Effector memory CD8-positive, alpha-beta T cell (primary cell): ENCODE data around the gene FBXO17.
"Not testable (repeated sequence)": the region's sequence is repeated elsewhere in the genome, so short reads cannot be mapped to it uniquely, and the experiment has no call there.

ENCODE experiments used
- ATAC-seq: fragments of 150-1000 bp; cut with Tn5 transposase; replicated peaks from 2 replicates; pipeline ENCODE4 v1.10.0; 2021; ENCODE audit warnings: mild to moderate bottlenecking, moderate library complexity
- DNase-seq, 3 experiments: peaks; one replicate each; pipeline ENCODE4 v3.0.0; 2021
- H3K27ac Mint-ChIP-seq, 2 donors: one replicate each; pipeline ENCODE4 v1.8.0; 2022; ENCODE audit warnings: mild to moderate bottlenecking in 2 of 2, mixed read lengths in 2 of 2, moderate library complexity in 2 of 2
- H3K27me3 Mint-ChIP-seq, 2 donors: one replicate each; pipeline ENCODE4 v1.8.0; 2022; ENCODE audit warnings: mixed read lengths in 2 of 2
- H3K36me3 Mint-ChIP-seq: one replicate; pipeline ENCODE4 v1.8.0; 2022; ENCODE audit warnings: mild to moderate bottlenecking, moderate library complexity, mixed read lengths; ENCODE audit not compliant: insufficient read depth
- H3K4me1 Mint-ChIP-seq, 2 donors: one replicate each; pipeline ENCODE4 v1.8.0; 2022; ENCODE audit warnings: low read depth in 2 of 2, mixed read lengths in 2 of 2
- H3K4me3 Mint-ChIP-seq, 2 donors: one replicate each; pipeline ENCODE4 v1.8.0; 2022; ENCODE audit warnings: mild to moderate bottlenecking in 2 of 2, mixed read lengths in 2 of 2, moderate library complexity in 2 of 2
- H3K9me3 Mint-ChIP-seq, 2 donors: one replicate each; pipeline ENCODE4 v1.8.0; 2022; ENCODE audit warnings: mixed read lengths in 2 of 2

The FBXO17 gene

DNA sequence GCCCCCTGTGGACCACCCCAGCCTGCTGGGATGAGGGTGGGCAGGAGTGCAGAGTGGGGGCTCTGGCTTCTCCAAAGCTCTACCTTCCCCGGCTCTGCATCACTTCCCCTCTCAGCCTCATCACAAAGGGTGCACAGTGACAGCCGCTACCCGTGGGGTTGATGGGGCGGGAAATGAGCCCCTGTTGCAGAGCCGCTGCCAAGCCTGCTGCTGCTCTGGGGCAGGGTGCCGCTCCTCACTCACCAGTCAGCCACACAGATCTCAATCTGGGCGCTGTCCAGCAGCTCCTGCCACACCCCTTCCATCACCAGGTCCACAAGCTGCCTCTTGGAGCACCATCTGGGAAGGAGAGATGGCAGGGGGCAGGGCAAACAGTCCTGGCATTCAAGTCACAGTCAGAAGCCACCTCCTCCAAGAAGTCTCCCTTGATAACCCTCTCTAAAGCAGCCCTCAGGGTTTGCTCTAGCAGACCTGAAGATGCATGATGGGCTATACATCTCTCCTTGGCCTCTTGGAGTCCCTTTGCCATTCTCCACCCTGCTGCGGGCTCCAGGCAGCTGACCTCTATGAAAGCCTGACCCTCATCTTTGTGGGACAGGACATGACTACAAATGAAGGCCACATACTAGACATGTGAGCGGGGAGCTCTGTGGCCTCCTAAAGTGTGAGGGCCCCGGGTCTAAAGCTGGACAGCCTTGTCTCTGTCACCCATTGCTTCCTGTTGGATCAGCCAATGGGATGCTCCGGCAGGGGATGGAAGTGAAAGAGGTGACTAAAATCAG, 29.1 kb downstream of the FBXO17 start:
- Mint-ChIP-seq H3K27me3 (peaks cover 0 to 8% of the 10 kb centered on the region in 2 donors), H3K9me3 (no peaks in the 10 kb centered on the region), H3K27ac (no peak overlapping the region), H3K36me3 (peaks cover 3% of the 10 kb centered on the region), H3K4me3 (no peak overlapping the region), H3K4me1 (peaks cover 5 to 16% of the 10 kb centered on the region in 2 donors)
- ATAC-seq (no peak), DNase-seq (no peak)

DNA sequence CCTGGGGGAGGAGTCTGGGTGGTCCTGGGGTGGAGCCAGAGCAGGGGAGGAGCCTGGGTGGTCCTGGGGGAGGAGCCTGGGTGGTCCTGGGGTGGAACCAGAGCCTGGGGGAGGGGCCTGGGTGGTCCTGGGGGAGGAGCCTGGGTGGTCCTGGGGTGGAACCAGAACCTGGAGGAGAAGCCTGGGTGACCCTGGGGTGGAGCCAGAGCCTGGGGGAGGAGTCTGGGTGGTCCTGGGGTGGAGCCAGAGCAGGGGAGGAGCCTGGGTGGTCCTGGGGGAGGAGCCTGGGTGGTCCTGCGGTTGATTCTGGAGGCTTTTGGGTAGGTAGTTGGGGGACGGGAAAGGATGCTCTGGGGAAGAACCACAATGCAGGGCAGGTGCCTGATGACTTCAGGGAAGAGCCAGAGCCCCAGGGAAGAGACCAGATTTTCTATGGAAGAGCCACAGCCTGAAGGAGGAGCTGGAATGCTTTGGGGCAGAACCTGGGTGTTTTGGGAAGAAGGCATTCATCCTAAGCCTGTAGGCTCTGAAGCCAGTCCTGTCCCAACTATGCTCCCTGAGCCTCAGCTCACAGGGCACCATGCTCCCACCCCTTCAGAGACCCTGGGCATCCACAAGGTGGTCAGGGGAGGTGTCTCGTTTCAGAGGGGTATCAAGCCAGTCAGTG, 29.8 kb downstream of the FBXO17 start:
- Mint-ChIP-seq H3K27me3 (peaks cover 0 to 8% of the 10 kb centered on the region in 2 donors), H3K9me3 (no peaks in the 10 kb centered on the region), H3K27ac (no peak overlapping the region), H3K4me3 (no peak overlapping the region), H3K4me1 (peaks cover 5 to 20% of the 10 kb centered on the region in 2 donors), H3K36me3 (peaks cover 3% of the 10 kb centered on the region)
- DNase-seq (no peak), ATAC-seq (no peak)

DNA sequence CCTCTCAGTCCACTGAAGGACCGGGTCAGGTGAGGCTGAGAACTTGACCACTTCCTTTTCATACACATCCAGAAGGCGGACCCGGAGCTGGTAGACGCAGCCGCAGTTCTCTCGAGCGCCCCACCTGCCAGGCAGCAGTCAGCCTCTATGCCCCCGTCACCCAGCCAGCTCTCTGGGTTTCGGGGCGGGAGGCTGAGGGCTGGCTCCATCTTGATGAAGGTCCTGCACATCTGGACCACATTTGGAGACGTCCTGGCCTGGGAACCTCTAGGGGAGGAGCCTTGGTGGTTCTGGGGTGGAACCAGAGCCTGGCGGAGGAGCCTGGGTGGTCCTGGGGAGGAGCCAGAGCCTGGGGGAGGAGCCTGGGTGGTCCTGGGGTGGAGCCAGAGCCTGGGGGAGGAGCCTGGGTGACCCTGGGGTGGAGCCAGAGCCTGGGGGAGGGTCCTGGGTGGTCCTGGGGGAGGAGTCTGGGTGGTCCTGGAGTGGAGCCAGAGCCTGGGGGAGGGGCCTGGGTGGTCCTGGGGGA, 30.5 kb downstream of the FBXO17 start:
- Mint-ChIP-seq H3K36me3 (peaks cover 3% of the 10 kb centered on the region), H3K4me3 (no peak overlapping the region), H3K27me3 (peaks cover 0 to 8% of the 10 kb centered on the region in 2 donors)

GRCh38 chr19:38942471-38943181, 32.9 kb downstream of the FBXO17 start:
- Mint-ChIP-seq H3K27me3 (peaks cover 0 to 8% of the 10 kb centered on the region in 2 donors), H3K36me3 (peaks cover 3% of the 10 kb centered on the region), H3K4me1 (peaks cover 0 to 12% of the 10 kb centered on the region in 2 donors), H3K4me3 (no peak overlapping the region), H3K9me3 (no peaks in the 10 kb centered on the region), H3K27ac (no peak overlapping the region)
- ATAC-seq, result no peak
- DNase-seq, result no peak

More for the DNA sequence above, 30.5 kb downstream of the FBXO17 start:
- Mint-ChIP-seq H3K9me3 (no peaks in the 10 kb centered on the region), H3K27ac (no peak overlapping the region), H3K4me1 (peaks cover 5 to 17% of the 10 kb centered on the region in 2 donors)
- DNase-seq (no peak), ATAC-seq (no peak)

GRCh38 chr19:38941979-38942378, 33.6 kb downstream of the FBXO17 start:
- H3K27me3 Mint-ChIP-seq, result peaks cover 0 to 8% of the 10 kb centered on the region in 2 donors
- ATAC-seq, result no peak
- H3K4me1 Mint-ChIP-seq, result peaks cover 0 to 12% of the 10 kb centered on the region in 2 donors

GRCh38 chr19:38941466-38941865, 34.1 kb downstream of the FBXO17 start:
- DNase-seq, H3K9me3 Mint-ChIP-seq, H3K4me3 Mint-ChIP-seq, ATAC-seq, H3K36me3 Mint-ChIP-seq, H3K27me3 Mint-ChIP-seq: not testable (repeated sequence)
- H3K4me1 Mint-ChIP-seq, result peaks cover 0 to 12% of the 10 kb centered on the region in 2 donors
- peak overlapping the region in 1 of 2 donors; percentile 42 for H3K27ac Mint-ChIP-seq

More at GRCh38 chr19:38941979-38942378, 33.6 kb downstream of the FBXO17 start:
- Mint-ChIP-seq H3K9me3 (no peaks in the 10 kb centered on the region), H3K27ac (no peak overlapping the region), H3K36me3 (peaks cover 3% of the 10 kb centered on the region), H3K4me3 (no peak overlapping the region)
- no peak for DNase-seq

GRCh38 chr19:38939957-38940356, 35.6 kb downstream of the FBXO17 start:
- no peak overlapping the region for H3K4me3 Mint-ChIP-seq
- ATAC-seq (no peak), DNase-seq (no peak)
- peaks cover 0 to 12% of the 10 kb centered on the region in 2 donors for H3K4me1 Mint-ChIP-seq
- H3K9me3 Mint-ChIP-seq, result no peaks in the 10 kb centered on the region
- H3K27me3 Mint-ChIP-seq, result peaks cover 0 to 8% of the 10 kb centered on the region in 2 donors
- H3K27ac Mint-ChIP-seq, result no peak overlapping the region
- no peaks in the 10 kb centered on the region for H3K36me3 Mint-ChIP-seq

GRCh38 chr19:38933544-38933943, 42.0 kb downstream of the FBXO17 start:
- Mint-ChIP-seq H3K4me1 (peaks cover 29 to 32% of the 10 kb centered on the region in 2 donors), H3K36me3 (peaks cover 28% of the 10 kb centered on the region), H3K9me3 (no peaks in the 10 kb centered on the region), H3K27ac (peak overlapping the region in 1 of 2 donors; percentile 57), H3K4me3 (no peak overlapping the region), H3K27me3 (no peaks in the 10 kb centered on the region)
- ATAC-seq (no peak), DNase-seq (no peak)

DNA sequence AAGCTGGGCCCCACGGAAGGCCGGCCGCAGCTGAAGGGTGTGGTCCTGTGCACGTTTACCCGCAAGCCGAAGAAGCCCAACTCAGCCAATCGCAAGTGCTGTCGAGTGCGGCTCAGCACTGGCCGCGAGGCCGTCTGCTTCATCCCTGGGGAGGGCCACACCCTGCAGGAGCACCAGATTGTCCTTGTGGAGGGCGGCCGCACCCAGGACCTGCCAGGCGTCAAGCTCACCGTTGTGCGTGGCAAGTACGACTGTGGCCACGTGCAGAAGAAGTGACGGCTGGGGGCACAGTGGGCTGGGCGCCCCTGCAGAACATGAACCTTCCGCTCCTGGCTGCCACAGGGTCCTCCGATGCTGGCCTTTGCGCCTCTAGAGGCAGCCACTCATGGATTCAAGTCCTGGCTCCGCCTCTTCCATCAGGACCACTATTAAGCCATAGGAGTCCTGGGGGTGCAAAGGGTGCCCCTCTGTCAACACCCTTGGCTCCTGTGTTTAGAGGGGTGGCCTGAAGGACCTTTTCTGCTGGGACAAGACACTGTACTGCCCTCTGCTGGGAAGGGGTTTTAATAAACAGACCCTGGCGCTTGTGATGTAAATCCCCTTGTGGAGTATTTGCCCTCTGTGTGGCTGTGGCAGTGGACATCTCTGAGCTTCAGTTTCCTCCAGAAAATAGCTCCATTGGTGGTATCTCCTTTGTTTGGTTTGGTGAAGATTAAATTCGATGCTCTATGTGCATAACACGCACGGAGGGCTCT, 42.9 kb downstream of the FBXO17 start:
- Mint-ChIP-seq H3K27me3 (no peaks in the 10 kb centered on the region), H3K36me3 (peaks cover 29% of the 10 kb centered on the region), H3K27ac (peak overlapping the region in 1 of 2 donors; percentile 57), H3K4me1 (peaks cover 38 to 41% of the 10 kb centered on the region in 2 donors), H3K4me3 (peak overlapping the region; percentile 47 to 96), H3K9me3 (no peaks in the 10 kb centered on the region)
- DNase-seq (peak; percentile 34 to 50 (median 41)), ATAC-seq (no peak)

GRCh38 chr19:38931521-38931793, 44.1 kb downstream of the FBXO17 start:
- Mint-ChIP-seq H3K27ac (peak overlapping the region; percentile 98 to 99), H3K36me3 (peaks cover 29% of the 10 kb centered on the region), H3K4me3 (peak overlapping the region; percentile 96 to 98), H3K27me3 (no peaks in the 10 kb centered on the region), H3K9me3 (no peaks in the 10 kb centered on the region), H3K4me1 (peaks cover 39 to 43% of the 10 kb centered on the region in 2 donors)
- DNase-seq, result no peak
- no peak for ATAC-seq

- ATAC-seq (peak; percentile 91), DNase-seq (peak in 2 of 3 experiments; percentile 97 to 98)
- Mint-ChIP-seq H3K4me1 (peaks cover 43 to 48% of the 10 kb centered on the region in 2 donors), H3K27me3 (no peaks in the 10 kb centered on the region), H3K36me3 (peaks cover 31% of the 10 kb centered on the region), H3K4me3 (peak within 1 kb of the TSS; percentile 96 to 98), H3K27ac (peak within 1 kb of the TSS; percentile 98 to 99), H3K9me3 (no peaks in the 10 kb centered on the region)
These were observed 44.6 kb downstream of the FBXO17 start, which contains the start of gene MRPS12 for GRCh38 chr19:38930776-38931520. TSS of gene MRPS12 (plus strand) at chr19:38930944. CDS start at chr19:38931295, 351 bp downstream.
